GM21737 (cell line): Measurements from ENCODE around the gene DNAJB8.

Experiments
- ATAC-seq: cut with Tn5 transposase; IDR thresholded peaks from one replicate; pipeline ENCODE4 v1.9.1; 2021; ENCODE audit warnings: mild to moderate bottlenecking, moderate library complexity; ENCODE audit not compliant: unreplicated experiment

DNAJB8 gene

GRCh38 chr3:128427872-128428822, 38.5 kb downstream of the DNAJB8 start:
- no peak for ATAC-seq

- no peak for ATAC-seq
Measured at GRCh38 chr3:128427175-128427857, 39.4 kb downstream of the DNAJB8 start.

- ATAC-seq: peak; percentile 71
Measured at GRCh38 chr3:128426128-128426921, 40.4 kb downstream of the DNAJB8 start.

- no peak for ATAC-seq
Measured at GRCh38 chr3:128425846-128426127, 40.9 kb downstream of the DNAJB8 start.

GRCh38 chr3:128425142-128425845, 41.4 kb downstream of the DNAJB8 start:
- no peak for ATAC-seq

GRCh38 chr3:128424508-128425069, 42.1 kb downstream of the DNAJB8 start:
- no peak for ATAC-seq

GRCh38 chr3:128423525-128424147, 43.1 kb downstream of the DNAJB8 start:
- no peak for ATAC-seq

GRCh38 chr3:128422762-128423524, 43.7 kb downstream of the DNAJB8 start:
- no peak for ATAC-seq

- no peak for ATAC-seq
Measured at GRCh38 chr3:128421966-128422365, 44.7 kb downstream of the DNAJB8 start.

- no peak for ATAC-seq
Measured at GRCh38 chr3:128421439-128421836, 45.3 kb downstream of the DNAJB8 start.

- ATAC-seq: no peak
Measured at GRCh38 chr3:128420720-128421438, 45.8 kb downstream of the DNAJB8 start.

GRCh38 chr3:128420289-128420688, 46.4 kb downstream of the DNAJB8 start:
- no peak for ATAC-seq

GRCh38 chr3:128419311-128419710, 47.4 kb downstream of the DNAJB8 start:
- ATAC-seq: no peak

GRCh38 chr3:128418900-128419299, 47.8 kb downstream of the DNAJB8 start:
- no peak for ATAC-seq

- no peak for ATAC-seq
Measured at GRCh38 chr3:128416578-128417211, 50.0 kb downstream of the DNAJB8 start.

- ATAC-seq: no peak
Measured at GRCh38 chr3:128415773-128416577, 50.7 kb downstream of the DNAJB8 start.

- no peak for ATAC-seq
Measured at GRCh38 chr3:128415200-128415772, 51.4 kb downstream of the DNAJB8 start.
